HG03571 (cell line): ENCODE results near the gene LHFPL2.

Experiments used
- ATAC-seq: cut with Tn5 transposase; IDR thresholded peaks from one replicate; pipeline ENCODE4 v1.9.1; 2021; ENCODE audit not compliant: unreplicated experiment

LHFPL2 gene

DNA sequence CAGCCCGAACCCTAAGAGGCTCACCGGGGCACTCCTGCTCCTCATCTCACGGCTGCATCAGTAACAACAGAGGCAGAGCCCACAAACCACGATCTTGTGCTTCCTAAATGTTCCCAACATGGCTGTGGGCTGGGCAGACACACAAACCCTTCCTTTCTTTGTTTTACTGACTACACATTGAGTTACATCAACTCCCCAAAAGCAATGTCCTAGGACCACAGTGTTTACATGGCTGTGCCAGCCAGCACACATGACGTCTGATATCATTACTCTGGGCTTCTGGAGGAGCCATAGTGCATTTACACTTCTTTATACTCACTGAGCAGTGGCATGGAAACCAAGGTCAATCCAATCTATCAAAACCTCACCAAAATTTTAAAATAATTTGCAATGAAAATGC is 101.4 kb downstream of the LHFPL2 start:
- ATAC-seq, result no peak

DNA sequence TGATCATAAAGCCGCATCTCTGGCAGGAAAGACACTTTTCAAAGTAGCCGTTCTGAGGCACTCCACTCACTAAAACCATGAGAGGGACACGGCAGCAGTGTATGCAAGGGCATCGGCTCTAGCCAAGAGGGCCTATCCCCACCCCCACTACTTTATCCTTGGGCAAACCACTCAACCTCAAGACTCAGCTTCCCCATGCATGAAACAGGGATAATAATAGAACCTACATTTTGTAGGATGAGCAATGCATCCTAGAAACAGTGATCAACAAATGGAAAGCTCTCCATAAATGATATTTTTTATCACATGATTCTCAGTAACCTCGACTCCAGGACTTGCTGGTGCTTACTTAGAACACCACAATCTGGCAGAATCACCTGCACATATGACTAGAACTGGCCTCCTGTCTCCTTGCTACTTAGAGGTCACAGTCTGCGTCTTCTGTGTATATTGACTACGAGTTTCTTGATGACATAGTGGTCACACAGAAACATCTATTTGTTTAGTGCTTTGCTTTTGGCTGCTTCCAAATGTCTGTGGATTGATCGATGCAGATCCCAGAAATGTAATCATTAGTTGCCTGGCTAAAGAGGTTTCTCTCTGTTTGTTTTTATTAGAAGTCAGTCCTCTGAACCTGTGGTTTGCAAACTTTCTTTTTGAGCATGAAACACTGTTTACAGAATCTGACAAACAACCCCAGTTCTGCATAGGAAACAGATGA is 102.1 kb downstream of the LHFPL2 start:
- ATAC-seq, result no peak

DNA sequence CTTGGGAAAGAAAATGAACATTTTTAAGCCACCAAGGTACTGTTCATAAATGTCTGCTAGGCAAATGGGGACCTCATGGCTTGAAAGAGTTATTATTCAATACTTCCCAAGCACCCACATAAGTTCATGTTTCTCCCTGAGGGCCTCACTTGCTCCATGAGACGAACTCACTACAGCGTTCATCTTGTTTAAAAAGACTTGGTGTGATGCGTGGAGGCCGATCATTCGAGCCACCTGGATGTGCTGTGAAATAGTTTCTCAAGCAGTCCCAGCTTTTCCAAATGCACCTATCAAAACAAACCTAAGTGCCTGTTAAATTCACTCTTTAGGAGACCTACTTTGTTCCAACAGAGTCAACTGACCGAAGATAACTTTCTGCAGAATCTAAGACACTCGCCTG is 103.2 kb downstream of the LHFPL2 start:
- ATAC-seq, result no peak

DNA sequence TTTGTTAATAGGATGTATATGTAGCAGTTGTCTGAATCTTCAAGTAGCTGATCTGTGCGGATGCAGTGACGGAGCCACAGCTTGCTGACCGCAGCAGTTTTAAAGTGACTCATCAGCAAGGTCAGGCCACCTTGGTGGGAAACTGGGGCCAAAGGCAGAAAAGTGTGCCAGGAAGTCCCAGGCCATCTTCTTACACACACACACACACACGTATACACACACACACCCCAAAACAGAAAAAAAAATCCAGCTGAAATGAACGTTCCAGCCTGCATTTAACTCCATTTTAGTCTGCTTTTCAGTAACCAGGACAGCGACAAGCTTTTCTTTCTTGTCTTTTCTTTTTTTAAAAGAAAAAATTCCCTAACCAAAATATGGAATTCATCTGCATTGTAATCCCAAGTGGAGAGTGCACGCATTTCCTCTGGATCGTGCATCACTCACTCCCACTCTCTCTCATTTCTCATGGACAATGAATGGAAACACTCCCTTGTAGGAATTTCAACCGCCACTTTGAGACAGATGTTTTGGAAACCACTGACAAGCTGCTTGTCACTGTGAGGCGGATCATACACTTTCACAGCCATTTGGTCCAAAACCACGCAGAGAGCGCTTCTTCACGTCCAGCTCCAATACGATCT is 103.9 kb downstream of the LHFPL2 start:
- ATAC-seq, result peak; percentile 79

DNA sequence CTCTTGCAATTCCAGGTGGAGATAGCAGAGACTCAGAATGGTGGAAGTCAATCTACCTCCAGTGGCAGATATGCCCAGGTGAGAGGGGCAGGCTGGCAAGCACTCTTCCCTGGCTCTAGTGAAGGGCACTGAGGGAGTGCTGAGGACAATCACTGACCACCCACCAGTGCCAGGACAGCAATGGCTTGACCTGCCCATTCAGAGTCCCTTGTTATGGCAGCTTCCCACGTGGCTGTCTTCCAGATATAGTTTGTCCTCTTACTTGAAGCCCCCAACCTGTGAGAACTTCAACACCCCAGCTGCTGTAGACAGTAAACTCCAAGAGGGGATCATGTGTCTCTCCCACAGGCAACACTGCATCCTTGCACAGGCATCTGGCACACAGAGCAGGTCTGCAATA is 104.7 kb downstream of the LHFPL2 start:
- no peak for ATAC-seq

DNA sequence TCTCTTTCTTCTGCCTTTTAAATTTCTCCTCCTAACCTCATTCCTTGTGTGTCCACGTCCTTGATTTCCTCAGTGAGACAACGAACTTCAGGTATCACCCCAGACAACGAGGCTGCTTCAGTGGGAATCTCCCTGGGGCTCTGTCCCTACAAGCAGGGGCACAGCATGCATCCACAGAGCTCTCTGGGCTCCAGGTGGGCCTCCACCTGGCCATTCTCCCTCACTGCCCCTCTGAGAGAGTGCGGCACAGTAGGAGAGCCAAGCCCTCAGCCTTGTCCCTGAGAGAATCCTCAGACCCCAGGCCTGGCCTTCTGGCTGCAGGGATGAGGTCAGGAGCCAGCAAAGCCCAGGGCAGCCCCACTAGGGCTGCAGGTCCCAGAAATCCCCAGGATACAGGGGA is 105.3 kb downstream of the LHFPL2 start:
- ATAC-seq, result no peak

DNA sequence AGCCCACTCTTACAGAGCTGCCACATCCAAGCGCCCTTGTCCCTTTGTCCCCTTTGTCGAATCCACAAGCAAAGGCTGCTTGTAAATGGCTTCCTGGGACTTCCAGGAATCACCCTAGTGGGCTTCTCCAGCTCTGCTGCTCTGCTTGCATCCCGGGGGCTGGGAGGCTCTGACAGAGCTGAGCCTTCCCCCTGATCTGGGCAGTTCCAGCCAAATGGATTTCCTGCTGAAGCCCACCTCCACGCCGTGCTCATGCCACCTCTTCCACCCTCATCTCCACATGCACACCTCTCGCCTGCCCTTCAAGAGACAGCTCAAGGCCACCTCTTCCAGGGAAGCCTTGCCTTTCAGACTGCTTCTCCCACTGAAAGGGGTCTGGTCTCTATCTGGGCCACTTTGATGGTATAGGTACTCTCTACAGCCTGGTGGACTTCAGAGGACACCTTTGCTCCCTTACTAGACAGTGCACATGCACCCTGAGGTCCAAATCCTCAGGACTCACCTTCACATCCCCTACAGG is 106.2 kb downstream of the LHFPL2 start:
- ATAC-seq, result no peak

DNA sequence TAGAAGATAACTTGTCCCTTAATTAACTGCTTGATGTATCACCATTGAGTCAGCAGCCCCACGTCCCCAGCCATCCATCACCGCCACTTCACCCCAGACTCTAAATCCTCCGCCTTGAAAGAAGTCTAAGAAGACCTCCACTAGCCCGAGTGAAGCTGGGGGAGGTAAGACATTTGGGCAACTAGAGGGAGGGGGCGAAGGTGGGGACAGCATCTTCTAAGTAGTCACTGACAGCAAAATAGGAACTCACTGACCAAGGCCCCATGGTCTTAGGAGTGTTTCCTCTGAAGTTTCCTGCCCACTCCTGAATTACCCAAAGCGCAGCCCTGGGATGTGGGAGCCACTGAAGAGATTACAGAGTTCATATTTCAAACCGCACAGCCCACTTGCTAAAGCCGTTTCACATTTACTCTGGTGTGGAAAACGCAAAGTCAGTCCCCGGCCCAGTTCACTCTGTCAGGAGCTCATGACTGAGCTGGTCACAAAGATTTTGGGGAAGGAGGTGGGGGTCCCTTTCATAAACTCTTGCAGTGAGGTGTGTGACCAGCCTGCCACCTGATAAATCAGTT is 107.4 kb downstream of the LHFPL2 start:
- ATAC-seq, result no peak

DNA sequence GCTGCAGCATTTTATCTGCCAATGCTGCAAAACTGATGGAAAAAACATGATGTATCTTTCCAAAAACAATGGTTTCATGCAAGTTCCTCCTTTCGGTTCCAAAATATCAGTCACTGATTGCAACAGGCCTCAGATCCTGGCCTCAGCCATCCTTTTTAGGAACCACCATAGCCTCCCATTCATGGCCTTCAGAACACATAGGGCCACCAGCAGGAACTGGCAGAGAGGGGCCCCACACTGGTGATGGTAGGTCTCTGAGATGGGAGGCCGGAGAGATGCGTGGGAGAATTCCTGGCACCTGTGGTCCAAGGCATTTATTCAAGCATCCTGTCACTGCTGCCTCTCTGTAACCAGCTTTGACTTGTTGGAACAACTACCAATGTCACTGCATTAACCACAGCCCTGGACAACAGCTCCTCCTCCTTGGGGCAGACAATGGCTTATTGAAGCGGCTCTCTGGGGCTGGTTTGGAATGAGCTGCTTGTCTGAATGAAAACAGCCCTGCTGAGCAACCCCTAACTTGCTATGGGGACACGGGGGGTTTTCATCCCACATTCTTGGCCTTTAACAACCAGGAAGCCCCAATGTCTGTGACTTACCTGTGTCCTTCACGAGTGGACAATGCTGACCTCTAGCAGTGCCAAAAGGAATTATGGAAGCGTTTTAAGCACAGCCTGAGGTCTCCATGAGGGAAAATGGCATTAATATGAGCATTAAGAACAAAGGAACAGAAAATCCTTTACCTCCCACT is 108.1 kb downstream of the LHFPL2 start:
- no peak for ATAC-seq

DNA sequence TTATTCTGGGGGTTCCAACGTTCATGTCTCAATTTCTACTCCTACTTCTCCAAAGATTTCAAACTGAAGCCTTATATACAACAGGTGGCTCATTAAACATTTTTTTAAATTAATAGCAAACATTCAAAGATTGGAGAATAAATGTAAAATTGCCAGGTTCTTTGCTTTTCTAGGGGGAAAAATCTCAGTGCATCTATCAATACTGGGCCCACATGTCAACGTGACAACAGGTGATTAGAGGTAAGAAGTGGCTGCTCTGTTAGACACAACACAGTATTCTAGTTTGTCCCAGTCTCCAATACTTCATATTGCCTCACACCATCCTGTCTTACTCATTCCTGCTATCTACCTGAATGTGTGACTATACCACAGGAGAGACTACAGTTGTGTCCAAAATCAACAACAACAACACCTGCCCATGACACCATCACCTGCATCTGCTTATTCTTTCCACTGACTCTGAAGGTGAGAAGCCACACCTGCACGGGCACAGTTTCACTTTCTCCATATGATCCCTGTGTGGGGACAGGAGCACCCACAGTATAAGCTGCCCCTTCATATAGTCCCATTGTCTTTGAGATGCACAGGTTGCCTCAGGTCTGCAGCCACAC is 110.2 kb downstream of the LHFPL2 start:
- no peak for ATAC-seq

DNA sequence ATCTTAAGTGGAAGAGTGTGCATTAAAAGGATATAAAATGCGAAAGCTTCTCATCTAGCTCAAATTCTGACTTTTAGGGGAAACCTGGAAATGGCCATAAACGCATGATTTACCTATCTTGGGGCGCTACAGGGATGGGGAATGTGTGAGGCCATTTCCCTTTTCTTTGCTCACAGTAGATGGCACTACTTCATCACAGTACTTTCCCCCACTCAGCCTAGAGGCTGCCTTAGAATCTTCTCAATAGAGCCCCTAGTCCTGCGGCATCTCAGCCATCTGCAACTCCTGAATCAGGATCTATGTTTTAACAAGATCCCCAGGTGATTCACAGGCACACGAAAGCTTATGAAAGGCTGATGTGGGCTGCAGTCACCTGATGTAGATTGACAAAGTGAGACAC is 110.8 kb downstream of the LHFPL2 start:
- no peak for ATAC-seq

DNA sequence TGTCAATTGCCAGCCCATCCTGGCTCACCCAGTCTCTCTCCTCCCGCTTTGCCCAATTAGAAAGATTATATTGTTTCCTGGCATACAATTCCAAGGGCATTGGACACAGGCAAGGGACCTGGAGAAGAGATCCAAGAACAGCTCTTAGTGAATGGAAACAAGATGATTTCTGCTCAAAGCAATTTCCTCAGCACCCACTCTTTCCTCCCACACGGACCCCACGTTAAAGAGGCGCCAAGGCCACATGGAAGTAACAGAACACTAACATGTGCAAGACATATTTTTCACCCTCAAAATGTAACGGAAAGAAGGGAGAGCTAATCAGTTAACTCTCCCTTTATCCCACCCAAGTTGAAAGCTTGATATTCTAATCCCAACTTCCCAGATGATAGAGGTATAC is 111.2 kb downstream of the LHFPL2 start:
- ATAC-seq, result no peak

DNA sequence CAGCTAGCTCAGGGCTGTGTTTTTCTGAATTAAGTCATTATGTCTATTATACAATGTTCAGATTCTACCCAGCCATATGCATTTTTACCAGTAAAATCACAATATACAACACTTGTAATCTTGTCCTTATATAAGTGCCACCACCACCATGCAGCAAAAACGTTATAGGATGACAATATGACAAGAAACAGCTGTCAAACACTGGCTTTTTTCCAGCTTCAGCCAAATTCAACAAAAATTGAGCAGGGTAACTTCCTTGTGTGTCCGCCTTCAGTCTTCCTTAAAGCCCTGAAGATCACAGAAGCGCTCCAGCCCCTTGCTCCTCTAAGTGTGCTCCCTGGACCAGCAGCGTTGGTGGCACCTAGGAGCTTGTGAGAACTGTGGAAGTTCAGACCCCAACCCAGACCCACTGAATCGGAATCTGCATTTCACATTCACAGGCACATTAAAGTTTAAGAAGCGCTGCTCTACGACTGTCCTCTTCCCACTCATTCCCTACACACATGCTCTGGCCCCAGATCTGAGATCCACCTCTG is 111.8 kb downstream of the LHFPL2 start:
- no peak for ATAC-seq

DNA sequence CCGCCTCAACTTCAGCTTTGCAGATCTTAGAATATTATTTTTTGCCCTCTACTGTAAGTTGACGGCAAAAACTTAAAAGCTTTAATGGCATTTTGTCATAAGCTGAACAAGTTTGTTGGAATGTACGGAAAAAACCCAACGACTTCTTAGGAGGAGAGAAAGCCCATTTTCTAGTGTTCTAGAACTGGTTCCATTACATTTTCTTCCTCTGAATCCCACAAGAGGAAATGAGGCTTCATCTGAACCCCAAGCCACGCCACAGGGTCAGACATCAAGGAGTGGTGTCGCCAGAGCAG is 113.7 kb downstream of the LHFPL2 start:
- ATAC-seq, result no peak

DNA sequence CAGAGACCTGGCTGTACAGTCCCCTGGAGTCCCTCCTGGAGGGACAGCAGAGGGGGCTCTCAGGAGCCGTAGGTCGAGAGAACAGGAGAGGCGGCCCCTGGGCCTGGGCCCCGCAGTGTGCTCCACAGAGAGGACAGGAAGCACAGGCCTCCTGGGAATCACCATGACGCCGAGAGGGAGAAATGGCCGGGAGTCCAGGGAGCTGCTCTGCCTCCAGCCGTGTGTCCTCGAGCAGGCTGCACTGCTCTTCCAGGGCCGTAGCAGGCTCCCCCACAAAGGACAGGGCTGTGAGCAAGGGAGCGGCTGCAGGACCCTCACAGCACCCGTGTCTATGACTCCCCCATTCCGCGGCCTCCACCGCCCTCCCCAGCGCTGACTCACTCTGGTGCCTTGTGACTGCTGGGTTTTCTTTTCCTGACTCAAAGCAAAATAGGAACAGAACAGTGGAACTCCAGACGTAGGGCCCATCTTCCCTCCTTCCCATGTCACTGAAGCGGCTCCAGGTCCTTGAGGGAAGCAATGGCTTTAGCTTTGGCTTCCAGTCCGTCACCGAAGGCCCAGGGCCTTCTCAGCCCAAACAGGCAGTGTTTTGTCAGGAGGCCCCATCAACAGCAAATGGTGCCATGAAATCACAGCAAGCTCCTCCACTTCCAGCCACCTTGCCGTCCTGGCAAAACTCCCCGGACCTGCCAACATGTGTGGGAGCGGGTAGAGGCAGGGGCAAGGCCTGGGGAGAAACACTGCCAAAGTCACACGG is 114.2 kb downstream of the LHFPL2 start:
- no peak for ATAC-seq

DNA sequence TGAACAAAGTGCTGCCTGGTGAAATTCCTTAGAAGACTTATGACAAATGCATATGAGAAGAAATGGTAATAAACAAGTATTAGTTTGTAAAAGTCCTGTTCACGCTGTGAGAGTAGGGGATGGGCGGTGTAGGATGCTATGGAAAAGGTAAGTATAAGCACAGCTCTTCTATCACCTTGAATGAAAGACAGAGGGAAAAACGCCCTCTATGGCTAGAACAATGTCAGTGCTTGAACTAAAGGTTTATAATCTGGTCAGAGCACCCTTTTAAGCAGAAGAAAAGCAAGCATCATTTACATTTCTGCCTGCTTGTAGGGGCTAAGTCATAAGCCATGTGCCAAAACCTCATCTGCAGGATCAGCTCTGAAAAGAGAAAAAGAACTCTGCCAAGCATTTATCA is 115.2 kb downstream of the LHFPL2 start:
- no peak for ATAC-seq

DNA sequence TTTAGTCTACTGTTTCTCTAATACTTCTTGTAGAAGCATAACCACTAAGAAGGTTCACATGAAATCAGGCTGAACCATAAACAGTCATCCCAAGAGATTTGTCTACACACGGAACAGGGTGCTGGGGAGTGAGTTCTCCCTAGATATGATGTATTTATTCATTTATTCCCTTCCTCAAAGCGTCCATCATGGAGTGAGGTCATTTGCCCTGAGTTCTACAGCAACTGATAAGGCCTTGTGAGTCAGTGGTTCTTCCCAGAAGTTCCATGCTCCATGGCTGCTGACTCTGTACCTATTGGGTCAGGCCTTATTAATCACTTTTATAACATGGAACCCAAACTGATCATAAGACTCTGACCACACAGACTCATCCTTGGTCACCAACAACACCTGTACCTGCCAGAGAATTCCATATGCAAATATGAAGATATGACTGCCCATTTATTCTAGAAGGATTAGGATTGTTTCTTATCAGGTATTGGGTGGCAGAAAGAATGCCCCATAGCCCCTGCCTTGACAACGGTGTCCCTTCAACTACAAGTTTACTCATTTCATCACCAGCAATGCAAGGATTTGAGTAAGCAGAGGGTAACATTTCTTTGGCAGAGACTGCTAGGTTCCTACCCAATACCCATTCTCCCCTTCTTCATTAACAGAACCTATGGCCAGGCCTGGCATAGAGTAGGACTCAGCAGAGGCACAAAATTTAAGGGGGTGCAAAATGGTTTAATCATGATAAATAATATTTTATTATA is 118.1 kb downstream of the LHFPL2 start:
- no peak for ATAC-seq

DNA sequence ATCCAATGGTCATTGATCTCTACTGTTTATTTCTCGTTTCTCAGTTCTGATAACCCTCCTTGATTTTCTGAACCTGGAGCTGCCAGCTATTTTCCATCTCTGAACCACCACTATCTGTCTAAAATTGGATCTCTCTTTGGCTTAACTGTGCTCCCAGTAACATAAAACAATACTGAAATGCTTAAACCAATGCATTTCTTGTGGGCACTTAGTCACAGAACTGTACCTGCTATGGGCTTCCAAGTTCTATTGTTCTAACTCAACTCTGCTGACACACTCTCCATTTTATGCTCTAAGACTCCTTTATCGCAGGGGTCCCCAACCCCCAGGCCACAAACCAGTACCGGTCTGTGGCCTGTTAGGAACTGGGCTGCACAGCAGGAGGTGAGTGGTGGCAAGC is 120.6 kb downstream of the LHFPL2 start:
- ATAC-seq, result no peak

DNA sequence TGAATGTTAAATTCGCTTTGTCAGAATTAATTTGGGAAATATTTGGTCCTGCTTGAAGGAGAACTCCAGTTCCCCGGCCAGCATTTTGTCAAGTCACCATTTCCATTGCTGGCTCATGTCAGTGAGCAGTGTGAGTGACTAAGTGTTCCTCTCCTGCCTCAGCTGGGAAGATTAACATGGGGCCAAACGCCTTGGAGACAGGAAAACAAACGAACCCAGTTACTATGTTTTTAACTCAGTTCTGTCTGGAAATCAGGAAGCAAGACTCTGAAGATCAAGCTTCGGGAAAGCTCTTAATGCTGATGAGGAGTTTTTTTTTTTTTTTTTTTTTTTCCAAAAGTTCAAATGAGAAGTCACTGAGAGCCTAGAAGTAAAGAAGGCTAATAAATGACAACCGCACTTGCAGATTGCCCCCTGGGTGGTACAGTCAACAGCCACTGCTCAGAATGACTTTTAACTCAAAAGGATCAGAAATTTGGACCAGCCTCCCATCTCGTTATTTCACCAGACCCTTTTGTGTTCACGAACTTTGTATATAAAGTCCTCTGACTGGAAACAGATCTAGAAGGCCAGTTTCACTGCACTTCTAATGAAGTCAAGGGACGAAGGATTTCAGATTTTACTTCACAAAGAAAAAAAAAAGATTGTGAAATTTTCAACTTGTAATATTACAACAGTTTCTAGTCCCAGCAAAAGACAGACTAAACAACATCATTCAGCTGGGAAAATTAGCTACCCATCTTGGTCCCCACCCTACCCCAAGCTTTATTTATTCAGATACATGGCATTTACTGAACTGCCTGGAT is 121.3 kb downstream of the LHFPL2 start:
- ATAC-seq, result no peak
